Mucosa of stomach (tissue), 1 donor: ENCODE data around the gene POLR1E.

Experiments used
- H3K27me3 ChIP-seq: one replicate; pipeline ENCODE4 v1.7.0; 2013; ENCODE audit warnings: mild to moderate bottlenecking, low read length; ENCODE audit not compliant: control insufficient read depth, insufficient read depth
- H3K36me3 ChIP-seq: one replicate; pipeline ENCODE4 v1.7.0; 2013; ENCODE audit warnings: low read length; ENCODE audit not compliant: control insufficient read depth, insufficient read depth
- H3K4me1 ChIP-seq: one replicate; pipeline ENCODE4 v1.7.0; 2013; ENCODE audit warnings: mild to moderate bottlenecking, low read length; ENCODE audit not compliant: control insufficient read depth, insufficient read depth
- H3K4me3 ChIP-seq: one replicate; pipeline ENCODE4 v1.7.0; 2013; ENCODE audit warnings: low read length
- H3K9ac ChIP-seq: one replicate; pipeline ENCODE4 v1.7.0; 2013; ENCODE audit warnings: mild to moderate bottlenecking, low read length, moderate library complexity
- H3K9me3 ChIP-seq: one replicate; pipeline ENCODE4 v1.7.0; 2013; ENCODE audit warnings: mild to moderate bottlenecking, low read length, moderate library complexity; ENCODE audit not compliant: control insufficient read depth
- donor health status: Pancreatic carcinoma.

Gene POLR1E

GRCh38 chr9:37551468-37551867 is 65.7 kb downstream of the POLR1E start:
- Histone ChIP-seq H3K9me3 (no peaks in the 10 kb centered on the region), H3K9ac (no peak overlapping the region), H3K4me1 (no peaks in the 10 kb centered on the region), H3K4me3 (no peak overlapping the region), H3K27me3 (no peaks in the 10 kb centered on the region), H3K36me3 (no peaks in the 10 kb centered on the region)

- Histone ChIP-seq H3K27me3 (no peaks in the 10 kb centered on the region), H3K9ac (no peak overlapping the region), H3K9me3 (no peaks in the 10 kb centered on the region), H3K4me3 (no peak overlapping the region), H3K36me3 (no peaks in the 10 kb centered on the region), H3K4me1 (no peaks in the 10 kb centered on the region)
These were observed 66.1 kb downstream of the POLR1E start for GRCh38 chr9:37551888-37552287.
